GM21576 (cell line): Measurements from ENCODE around the gene PLCB3.

Experiments used
- ATAC-seq: cut with Tn5 transposase; IDR thresholded peaks from one replicate; pipeline ENCODE4 v1.9.1; 2021; ENCODE audit warnings: mild to moderate bottlenecking, moderate library complexity; ENCODE audit not compliant: unreplicated experiment

Gene PLCB3

DNA sequence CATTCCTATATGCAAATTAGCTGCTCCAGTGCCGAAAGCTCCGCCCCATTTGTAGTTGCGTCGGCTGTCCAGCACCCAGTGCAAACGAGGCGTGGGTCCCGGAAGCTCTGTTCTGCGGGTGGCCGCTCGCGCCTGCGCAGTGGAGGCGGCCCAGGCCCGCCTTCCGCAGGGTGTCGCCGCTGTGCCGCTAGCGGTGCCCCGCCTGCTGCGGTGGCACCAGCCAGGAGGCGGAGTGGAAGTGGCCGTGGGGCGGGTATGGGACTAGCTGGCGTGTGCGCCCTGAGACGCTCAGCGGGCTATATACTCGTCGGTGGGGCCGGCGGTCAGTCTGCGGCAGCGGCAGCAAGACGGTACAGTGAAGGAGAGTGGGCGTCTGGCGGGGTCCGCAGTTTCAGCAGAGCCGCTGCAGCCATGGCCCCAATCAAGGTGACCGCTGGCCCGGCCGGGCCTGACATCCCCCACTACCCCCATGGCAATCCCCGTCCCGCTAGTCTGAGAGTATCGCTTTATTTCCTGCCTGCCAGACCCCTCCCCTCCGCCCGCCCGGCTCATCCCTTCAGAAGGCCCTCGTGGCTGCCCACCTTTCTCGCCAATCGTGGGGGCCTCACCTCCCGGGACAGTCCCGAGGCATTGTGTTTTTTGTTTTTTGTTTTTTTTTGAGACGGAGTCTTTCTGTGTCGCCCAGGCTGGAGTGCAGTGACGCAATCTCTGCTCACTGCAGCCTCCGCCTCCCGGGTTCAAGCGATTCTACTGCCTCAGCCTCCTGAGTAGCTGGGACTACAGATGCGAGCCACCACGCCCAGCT is 66.8 kb downstream of the PLCB3 start, which contains the start of gene PRDX5:
PRDX5 (plus strand) TSS at position 161 of the 805 bp plus-strand sequence; CDS start at position 256, 95 bp downstream.
- peak; percentile 64 for ATAC-seq
